T-helper 1 cell (primary cell): ENCODE measurements around the gene FOXK2.
"Not testable (repeated sequence)": the region's sequence is repeated elsewhere in the genome, so short reads cannot be mapped to it uniquely, and the experiment has no call there.

Experiments
- DNase-seq, 5 donors: peaks; one replicate each; pipeline ENCODE4 v3.0.0-alpha.2; 2012 to 2020

Gene FOXK2

GRCh38 chr17:82565551-82565950, 46.0 kb downstream of the FOXK2 start:
- no peak for DNase-seq

GRCh38 chr17:82566129-82566960, 46.8 kb downstream of the FOXK2 start:
- DNase-seq: no peak

GRCh38 chr17:82567286-82567685, 47.8 kb downstream of the FOXK2 start:
- no peak for DNase-seq

- DNase-seq: no peak
Measured at GRCh38 chr17:82568997-82569393, 49.5 kb downstream of the FOXK2 start.

DNA sequence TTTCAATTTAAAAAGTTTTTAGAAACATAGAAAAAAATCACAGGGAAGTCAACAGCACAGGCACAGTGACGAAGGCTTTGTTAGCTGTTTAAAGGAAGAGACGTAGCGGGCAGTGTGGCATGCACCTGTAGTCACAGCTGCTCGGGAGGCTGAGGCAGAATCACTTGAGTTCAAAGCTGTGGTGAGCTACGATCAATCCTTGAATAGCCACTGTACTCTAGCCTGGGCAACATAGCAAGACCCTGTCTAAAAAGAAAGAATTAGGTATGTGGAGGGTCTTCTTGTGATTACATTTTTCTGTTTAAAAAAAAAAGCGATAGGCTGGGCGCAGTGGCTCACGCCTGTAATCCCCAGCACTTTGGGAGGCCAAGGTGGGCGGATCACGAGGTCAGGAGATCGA, 50.1 kb downstream of the FOXK2 start:
- DNase-seq: no peak

- no peak for DNase-seq
Measured at GRCh38 chr17:82570277-82570676, 50.7 kb downstream of the FOXK2 start.

DNA sequence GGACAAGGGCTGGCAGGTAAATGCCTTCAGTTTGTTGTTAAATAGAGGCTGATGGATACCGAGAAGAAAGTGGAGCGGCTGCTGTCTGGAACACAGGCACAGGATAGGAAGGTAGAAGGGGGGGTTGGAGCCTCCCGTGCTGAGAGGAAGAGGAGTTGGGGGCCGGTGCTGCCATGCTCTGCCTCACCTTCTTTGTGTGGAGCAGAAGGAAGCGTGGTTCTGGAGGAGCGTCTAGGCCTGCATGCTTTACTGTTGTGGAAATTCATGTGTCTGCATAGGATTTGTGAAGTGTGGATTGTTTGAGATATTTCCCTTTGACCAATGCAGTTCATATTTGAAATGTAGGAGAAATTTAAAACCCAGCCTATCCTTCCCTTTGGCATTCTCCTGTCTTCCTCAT, 52.3 kb downstream of the FOXK2 start:
- DNase-seq: no peak

GRCh38 chr17:82574041-82574440, 54.5 kb downstream of the FOXK2 start:
- no peak for DNase-seq

DNA sequence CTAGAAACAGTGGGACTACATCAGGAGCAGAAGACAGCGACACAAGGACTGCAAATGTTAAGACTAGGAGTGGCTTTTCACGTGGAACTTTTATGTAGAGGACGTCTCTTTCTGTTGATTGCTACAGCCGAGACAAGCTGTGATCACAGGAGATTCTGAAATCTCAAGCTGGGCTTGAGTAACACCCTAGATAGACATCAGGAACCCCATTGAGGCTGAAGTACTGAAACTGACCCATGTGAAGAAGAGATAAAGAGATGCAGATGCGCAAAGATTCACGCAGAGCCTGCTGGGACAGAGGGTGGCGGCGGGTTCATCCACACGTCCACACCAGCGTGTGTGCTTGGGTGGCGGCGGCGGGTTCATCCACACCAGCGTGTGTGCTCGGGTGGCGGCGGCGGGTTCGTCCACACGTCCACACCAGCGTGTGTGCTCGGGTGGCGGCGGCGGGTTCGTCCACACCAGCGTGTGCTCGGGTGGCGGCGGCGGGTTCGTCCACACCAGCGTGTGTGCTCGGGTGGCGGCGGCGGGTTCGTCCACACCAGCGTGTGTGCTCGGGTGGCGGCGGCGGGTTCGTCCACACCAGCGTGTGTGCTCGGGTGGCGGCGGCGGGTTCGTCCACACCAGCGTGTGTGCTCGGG, 56.2 kb downstream of the FOXK2 start:
- not testable (repeated sequence) for DNase-seq

GRCh38 chr17:82577300-82577699, 57.8 kb downstream of the FOXK2 start:
- DNase-seq: no peak

DNA sequence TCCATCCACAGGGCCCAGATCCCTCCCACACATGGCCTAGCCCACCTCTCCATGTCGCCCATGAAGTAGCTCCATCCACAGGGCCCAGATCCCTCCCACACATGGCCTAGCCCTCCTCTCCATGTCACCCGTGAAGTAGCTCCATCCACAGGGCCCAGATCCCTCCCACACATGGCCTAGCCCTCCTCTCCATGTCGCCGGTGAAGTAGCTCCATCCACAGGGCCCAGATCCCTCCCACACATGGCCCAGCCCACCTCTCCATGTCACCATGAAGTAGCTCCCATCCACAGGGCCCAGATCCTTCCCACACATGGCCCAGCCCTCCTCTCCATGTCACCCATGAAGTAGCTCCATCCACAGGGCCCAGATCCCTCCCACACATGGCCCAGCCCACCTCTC, 60.4 kb downstream of the FOXK2 start:
- not testable (repeated sequence) for DNase-seq

DNA sequence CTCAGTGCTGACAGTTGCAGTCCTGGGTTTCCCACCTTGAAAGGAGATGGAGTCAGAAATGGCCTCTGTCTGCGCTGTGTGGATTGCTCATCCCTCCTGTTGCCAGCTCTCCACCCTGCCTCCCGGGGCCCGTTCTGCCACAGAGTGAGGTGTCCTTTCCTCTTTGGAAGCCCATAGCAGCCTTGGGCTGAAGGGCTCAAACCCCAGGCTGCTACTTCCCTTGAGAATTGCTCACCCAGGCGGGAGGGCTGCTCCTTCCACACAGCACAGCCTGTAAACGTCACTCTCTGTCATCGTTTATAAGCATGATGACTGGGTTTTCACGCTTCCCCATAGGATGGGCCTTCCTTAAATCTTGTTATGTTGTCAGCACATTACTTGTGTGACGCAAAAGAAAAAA, 62.7 kb downstream of the FOXK2 start:
- DNase-seq: no peak

DNA sequence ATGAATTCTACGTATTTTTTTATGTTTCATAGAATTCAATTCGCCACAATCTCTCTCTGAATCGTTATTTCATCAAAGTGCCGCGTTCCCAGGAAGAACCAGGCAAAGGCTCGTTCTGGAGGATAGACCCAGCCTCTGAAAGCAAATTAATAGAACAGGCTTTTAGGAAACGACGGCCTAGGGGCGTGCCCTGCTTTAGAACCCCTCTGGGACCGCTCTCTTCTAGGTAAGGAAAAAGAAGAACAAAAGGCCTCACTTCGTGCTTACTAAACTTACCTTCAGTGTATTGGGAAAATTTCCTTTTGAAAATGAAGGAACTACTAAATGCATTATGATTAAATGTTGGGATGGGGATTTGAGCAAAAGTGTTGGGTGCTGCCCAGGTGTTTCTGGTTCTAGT, 63.2 kb downstream of the FOXK2 start:
- DNase-seq: no peak

DNA sequence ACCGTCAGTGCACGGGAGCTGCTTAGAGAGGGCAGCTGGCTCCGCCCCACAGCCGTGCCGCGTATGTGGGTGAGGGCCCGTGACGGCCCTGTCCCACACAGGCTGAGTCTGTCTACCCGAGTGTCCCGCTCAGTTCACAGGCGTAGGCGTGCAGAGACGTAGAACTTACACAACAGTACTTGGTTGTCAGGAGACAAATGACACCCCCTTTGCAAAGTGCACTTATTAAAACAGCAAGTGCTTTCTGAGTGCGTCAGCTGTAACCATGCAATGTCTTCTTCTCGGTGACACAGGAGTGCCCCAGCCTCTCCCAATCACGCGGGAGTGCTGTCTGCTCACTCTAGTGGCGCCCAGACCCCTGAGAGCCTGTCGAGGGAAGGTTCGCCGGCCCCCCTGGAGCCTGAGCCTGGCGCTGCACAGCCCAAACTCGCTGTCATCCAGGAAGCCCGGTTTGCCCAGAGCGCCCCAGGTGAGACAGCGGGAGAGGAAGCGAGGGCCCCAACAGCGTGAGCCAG, 64.2 kb downstream of the FOXK2 start:
- peak in 2 of 5 donors; percentile 17 to 30 for DNase-seq

DNA sequence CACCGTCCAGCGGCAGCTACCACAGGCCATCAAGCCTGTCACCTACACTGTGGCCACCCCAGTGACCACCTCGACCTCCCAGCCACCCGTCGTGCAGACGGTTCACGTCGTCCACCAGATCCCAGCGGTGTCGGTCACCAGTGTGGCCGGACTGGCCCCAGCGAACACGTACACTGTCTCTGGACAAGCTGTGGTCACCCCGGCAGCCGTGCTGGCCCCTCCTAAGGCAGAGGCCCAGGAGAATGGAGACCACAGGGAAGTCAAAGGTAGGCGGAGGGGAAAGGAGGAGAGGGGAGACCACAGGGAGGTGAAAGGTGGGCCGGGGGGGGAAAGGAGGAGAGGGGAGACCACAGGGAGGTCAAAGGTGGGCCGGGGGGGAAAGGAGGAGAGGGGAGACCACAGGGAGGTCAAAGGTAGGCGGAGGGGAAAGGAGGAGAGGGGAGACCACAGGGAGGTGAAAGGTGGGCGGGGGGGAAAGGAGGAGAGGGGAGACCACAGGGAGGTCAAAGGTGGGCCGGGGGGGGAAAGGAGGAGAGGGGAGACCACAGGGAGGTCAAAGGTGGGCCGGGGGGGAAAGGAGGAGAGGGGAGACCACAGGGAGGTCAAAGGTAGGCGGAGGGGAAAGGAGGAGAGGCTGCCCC, 66.5 kb downstream of the FOXK2 start:
- DNase-seq: peak in 2 of 5 donors; percentile 29 to 48

GRCh38 chr17:82586576-82587233, 67.2 kb downstream of the FOXK2 start:
- no peak for DNase-seq

DNA sequence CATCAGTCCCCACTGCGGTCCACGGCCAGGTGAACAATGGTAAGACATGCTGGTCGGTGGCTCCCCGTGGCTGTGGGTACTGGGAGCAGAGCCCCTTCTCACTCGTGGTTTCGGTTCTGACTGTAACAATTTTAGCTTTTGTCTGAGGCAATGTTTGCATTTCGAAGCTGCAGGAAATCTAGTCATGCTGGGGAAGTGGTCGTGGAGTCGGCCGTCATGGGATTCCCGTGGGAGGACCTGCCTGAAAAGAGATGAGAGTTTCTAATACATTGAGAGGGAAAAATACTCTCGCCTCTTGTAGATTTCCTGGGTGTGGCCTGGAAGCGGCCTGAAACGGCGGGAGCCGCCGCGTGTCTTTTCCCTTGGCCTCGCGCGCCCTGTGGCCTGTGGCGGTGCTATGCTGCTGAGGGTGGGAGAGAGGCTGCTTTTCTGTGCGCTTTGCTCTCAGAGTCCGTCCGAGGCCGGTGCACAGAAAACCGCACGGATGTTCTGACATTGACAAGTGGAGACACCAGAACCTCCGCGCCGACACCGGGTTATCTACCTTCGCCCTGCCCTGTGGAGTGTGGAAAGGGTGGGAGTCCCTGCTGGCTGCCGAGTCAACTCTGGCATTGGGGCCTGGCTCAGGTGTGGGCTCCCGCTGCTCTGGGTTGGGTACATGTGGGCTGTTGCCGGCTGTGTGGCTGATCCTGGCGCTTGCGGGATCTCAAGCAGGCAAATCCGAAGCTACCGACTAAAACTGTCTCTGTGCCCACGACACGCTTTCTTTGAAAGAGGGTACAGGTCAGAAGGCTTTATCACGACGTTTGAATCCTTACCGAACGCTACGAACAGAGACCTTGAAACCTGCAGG, 67.9 kb downstream of the FOXK2 start:
- no peak for DNase-seq

- DNase-seq: no peak
Measured at GRCh38 chr17:82588266-82589175, 69.0 kb downstream of the FOXK2 start.

DNA sequence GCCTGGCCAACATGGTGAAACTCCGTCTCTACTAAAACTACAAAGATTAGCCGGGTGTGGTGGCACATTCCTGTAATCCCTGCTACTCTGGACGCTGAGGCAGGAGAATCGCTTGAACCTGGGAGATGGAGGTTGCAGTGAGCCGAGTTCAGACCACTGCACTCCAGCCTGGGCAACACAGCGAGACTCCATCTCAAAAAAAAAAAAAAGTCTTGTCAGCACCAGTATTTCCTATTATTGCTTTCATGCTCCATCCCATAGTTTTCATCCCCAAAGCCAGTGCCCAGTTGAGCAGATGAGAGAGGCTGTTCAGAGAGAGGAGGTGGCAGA, 70.3 kb downstream of the FOXK2 start:
- DNase-seq: no peak

DNA sequence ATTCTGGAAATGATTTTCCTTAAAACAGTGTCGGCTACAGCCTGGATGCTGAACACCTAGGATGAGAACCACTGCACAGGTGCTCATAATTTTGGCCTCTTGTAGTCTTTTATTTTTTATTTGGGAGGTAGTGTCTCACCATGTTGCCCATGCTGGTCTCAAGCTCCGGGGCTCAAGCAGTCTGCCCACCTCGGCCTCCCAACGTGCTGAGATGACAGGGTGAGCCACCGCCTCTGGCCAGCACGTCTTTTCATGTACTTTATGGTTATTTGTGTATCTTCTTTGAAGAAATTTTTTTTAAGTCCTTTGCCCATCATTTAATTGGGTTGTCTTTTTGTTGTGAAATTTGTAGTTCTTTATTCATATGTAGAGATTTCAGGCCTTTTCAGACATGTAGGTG, 70.7 kb downstream of the FOXK2 start:
- no peak for DNase-seq

- no peak for DNase-seq
Measured at GRCh38 chr17:82590881-82591539, 71.5 kb downstream of the FOXK2 start.
